NCI-H2171 (cell line): ENCODE results near the gene PDLIM1.

Source experiments
- DNase-seq: peaks from one replicate; lab custom pipeline; 2025; lab: John Stamatoyannopoulos, UW

The PDLIM1 gene

DNA sequence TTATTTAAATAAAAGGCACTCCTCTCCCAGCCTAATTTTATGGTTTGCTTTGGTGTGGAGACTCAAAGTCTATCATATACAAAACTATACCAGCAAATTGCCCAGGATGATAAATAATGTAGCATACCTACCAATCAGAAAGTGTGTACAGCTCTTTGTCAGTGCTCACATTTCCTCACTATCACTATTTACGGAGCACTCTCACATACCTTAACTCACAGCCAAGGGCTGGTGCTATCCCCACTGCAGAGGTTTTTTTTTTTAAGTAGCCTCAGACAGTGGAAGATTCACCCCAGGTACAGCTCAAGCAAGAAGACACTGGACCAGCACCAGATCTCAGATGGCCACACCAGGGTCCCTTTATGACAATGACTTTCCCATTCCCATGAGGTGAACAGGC, 2.5 kb downstream of the PDLIM1 start:
- DNase-seq, result no peak

DNA sequence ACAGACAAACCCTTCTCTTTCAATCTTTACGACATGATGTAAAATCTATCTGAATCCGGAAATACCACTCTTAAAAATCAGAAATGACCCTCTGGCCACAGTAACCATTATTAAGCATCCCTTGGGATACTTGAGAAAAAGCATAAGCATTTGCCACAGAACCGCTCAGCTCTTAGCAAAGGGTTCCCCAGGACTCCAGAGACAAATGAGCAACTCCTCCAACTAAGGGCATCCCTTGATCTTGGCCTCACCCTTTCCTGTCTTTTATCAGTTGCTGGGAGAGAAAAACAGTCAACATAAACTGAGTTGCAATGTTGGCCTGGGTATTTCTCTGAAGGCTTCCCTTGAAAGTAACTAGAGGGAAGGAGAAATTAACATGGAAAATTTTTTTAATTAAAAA, 3.5 kb downstream of the PDLIM1 start:
- no peak for DNase-seq

DNA sequence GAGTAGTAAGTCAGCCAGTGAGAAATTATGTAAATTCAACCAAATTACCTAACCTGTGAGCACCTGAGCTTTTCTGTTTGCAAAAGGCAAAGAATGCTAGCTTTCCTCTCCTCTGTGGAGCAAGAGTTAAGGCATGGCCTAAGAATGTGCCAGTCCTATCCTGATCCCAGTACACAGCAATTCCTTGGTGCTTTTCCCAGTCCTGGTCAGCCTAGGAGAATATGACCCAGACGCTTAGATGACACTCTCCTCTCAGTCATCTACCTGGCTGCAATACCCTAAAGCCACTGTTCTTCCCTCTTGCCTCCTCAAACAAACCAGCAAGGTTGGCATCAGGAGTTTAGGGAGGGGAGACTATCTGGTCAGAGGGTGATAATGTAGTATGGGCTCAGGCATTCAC, 4.1 kb downstream of the PDLIM1 start:
- DNase-seq, result no peak

DNA sequence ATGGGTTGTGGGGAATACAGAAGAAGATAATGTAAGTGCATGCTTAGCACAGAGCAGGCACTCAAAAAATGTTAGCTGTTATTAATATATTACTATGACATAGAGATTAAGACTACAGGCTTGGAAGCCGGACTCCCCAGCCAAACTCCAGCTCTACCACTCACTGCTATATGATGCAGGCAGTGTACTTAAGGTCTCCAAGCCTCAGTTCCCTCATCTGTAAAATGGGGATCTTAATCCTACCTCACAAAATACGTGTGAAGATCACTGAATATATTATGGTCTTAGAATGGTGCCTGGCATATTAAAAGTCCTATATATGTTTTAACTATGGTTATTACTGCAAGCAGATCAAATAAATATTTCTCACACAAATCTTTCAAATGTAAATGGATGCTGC, 5.2 kb downstream of the PDLIM1 start:
- DNase-seq, result no peak

DNA sequence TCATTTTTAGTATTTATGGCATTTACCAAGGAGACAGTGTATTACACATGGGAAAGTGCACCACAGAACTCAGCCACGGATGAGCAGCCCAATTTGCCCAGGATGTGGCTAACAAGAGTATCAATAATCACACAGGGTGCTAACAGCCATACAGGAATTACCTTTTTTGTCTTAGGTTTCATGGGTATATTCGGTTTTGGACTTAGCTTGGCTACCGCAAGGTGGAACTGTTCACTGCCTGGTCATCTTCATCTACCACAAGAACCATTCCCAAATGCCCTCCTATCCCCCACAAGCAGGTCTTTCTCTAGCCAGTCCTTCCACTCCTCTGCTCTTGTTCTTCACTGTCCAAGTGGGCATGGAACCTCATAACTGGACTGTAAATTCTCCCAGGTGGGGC, 6.0 kb downstream of the PDLIM1 start:
- DNase-seq, result no peak

DNA sequence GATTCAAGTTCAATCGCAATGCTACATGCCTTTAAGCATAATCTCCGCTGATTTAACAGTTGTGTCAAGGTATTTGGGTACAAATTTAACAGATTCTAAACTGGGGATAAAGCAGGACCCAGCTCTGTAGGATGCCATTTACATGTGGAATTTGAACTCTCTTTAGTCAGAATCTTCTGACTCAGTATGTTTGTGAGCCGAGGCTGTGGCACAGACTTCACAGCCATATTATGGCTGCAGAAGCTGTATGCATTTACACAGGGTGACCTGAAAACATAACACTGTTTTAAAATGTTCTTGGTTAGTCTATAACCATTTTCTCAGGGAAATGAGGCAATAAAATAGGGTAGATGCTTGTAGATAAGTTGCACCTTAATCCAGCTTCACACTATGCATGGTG, 8.7 kb downstream of the PDLIM1 start:
- DNase-seq, result no peak

DNA sequence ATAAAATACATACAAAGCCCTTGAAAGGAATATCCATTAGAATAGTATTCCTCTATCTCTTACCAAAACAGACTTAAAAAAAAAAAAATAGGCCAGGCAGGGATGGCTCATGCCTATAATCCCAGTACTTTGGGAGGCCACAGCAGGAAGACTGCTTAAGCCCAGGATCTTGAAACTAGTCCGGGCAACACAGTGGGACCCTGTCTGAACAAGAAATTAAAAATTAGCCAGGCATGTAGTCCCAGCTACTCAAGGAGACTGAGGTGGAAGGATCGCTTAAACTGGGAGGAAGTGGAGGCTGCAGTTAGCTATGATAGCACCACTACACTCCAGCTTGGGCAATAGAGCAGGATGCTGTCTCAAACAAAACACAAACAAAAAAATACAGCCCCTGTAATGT, 9.6 kb downstream of the PDLIM1 start:
- DNase-seq, result no peak

DNA sequence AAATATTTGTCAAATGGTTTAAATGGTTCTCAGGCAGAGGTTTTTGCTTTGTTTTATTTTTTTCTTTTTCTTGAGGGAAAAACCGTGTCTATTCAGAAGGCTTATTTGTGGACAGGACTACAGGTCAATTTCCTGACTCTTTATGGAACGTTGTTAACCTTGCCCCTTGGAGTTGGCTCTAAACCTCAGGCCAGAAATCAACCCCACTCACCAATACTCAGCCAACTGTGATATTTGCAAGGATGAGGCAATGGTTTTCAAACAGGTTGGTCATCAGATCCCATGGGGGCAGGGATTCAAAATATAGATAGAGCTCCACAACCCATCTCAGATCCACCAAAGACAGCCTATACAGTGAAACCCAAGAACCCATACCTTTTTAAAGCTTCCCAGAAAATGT, 10.2 kb downstream of the PDLIM1 start:
- no peak for DNase-seq

DNA sequence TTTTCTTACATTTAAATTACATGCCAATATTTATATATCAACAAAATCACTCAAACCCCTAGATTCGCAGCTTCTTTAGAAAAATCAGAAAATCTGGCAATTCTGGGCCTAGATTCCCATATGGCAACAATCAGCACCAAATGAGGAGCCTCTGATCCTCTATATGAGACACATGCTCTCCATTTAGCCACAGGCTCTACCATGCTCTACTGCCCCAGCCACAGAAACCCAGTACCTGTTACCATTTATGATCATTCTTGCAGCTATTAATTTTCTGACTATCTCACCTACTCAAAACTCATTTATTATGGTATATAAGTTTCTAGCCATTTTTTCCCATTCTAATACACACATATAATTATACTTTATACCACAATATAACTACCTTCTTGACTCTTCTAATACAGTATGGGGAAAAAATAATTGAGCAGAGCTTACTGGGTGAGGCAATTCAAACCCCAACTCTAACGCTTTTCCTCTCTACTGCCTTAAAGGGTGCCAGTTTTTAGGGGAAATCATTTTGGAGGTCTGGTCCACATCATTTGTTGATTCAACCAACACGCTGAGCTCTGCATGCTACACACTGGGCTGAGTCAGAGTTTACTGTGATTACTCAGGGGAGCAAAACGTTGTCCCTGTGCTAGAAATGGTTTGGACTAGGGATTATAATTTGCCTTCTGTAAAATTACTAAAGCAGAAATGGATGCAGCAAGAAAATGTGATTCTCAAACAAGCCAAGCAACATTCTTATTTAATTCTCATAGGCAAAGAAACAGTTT, 11.6 kb downstream of the PDLIM1 start:
- no peak for DNase-seq

DNA sequence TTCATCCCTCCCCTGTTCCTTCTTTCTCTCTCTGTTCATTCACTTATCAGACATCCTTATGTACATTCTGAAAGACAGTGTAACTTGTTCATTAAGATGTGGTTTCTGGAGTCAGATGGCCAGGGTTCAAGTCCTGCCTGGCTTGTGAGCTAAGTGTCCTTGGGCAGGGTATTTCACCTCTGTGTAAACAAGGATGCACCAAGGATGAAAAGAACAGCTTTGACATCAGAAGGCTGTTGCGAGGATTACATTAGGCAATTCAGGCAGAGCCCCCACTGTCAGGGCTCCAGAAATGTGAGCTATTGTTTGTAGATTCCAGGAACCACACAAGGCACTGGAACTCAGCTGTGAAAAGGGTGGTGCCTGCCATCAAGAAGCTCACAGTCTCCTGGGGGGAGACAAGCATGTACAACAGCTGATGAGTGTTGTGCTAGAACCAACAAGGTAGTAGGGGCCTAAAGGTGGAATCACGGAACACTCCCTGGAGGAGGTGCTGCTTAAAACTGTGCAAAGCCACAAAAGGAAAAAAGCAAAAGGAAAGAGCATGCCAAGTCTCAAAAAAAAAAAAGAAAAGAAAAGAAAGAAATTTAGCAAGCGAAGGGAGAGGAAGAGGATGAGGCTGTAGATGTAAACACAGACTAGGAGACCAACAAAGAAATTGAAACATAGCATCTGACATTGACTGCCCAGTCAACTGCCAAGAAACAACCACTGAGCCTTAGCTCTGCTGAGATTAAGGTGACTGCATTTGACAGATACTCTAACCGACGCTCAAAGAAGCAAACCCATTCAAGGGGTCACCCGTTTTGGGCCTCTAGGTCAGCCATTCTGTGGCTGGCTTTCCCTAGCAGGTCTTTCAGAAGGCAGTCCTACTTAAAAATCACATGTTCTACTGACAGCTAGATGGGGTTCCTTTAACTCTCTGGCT, 12.5 kb downstream of the PDLIM1 start:
- DNase-seq, result no peak

DNA sequence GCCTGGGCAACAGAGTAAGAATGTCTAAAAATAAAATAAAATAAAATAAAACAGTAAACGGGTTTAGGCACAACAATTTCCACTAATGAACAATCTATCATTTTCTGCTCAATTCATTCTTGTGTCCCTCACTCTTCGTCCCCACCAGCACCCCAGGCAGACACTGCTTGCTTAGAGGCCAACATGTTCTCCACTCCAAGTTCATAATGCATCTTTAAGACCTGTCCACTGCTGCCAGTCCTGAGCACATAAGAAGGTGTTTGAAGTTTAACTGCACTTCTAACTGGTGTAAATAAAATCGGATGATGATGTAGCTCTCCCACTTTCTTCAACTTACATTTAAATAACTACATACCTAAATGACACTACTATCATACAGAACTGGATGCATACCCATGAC, 13.2 kb downstream of the PDLIM1 start:
- no peak for DNase-seq

DNA sequence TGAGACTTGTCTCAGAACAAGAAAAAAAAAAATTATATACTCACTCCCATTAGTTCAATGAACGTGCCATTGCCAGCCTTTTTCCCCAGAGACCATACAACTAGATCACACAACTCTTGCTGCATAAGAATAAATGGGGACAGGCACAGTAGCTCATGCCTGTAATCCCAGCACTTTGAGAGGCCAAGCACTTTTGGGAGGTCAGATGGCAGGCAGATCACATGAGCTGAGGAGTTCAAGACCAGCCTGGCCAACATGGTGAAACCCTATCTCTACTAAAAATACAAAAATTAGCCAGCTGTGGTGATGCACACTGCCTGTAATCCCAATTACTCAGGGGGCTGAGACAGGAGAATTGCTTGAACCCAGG, 13.6 kb downstream of the PDLIM1 start:
- DNase-seq, result no peak

DNA sequence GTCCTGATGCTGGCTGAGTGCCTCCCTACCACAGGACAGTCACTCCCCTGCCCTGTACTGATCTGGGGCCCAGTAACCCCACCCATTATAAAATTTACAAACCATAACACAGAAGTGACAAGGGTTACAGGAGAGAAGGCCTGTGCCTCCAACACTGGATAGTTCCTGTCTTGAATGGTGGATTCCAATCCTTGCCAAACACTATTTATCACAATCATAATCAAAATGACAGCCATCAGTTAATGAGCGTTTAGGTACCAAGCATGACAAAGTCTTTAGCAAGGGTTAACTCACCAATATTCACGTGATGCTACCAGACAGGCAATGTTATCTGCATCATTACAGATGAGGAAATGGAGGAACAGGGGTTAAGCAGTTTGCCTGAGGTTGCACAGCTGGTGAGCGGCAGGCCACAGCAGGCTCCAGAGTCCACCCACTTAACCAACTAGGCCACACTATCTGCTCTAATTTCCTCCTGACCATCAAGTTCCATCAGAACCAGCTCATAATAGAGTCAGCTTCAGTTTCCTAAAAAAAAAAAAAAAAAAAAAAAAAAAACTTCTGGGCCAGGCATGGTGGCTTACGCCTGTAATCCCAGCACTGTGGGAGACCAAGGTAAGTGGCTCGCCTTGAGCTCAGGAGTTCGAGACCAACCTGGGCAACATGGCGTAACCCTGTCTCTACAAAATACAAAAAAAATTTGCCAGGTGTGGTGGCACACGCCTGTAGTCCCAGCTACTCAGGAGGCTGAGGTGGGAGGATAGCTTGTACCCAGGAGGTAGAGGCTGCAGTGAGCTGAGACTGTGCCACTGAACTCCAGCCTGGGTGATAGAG, 14.2 kb downstream of the PDLIM1 start:
- no peak for DNase-seq

DNA sequence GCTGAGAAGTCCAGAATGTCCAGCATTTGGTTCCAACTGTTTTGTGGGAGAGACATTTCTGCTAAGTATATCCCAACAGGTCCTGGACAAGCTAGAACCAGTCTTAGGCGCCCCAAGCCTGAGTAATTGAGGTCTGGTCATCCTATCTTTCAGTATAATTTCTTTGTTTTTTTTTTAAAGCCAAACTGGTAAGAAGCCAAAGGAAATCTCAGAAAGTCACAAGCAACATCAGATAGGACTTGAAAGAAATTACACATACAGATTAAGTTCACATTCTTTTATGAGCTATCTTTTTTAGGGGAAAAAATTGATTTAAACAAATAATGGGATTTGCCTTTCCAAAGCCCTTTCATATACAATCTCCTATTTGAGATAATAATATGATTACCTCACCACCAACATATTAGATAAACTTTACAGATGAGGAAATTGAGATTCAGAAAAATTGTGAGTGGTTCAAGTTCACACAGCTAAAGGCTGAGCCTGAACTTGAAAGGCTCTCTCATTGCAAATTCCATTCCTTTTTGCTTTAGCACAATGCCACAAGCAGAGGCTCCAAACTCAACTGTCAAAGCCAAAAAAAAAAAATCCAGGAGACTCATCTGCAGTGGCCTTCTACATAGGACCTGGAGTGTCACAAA, 15.0 kb downstream of the PDLIM1 start:
- DNase-seq, result no peak

DNA sequence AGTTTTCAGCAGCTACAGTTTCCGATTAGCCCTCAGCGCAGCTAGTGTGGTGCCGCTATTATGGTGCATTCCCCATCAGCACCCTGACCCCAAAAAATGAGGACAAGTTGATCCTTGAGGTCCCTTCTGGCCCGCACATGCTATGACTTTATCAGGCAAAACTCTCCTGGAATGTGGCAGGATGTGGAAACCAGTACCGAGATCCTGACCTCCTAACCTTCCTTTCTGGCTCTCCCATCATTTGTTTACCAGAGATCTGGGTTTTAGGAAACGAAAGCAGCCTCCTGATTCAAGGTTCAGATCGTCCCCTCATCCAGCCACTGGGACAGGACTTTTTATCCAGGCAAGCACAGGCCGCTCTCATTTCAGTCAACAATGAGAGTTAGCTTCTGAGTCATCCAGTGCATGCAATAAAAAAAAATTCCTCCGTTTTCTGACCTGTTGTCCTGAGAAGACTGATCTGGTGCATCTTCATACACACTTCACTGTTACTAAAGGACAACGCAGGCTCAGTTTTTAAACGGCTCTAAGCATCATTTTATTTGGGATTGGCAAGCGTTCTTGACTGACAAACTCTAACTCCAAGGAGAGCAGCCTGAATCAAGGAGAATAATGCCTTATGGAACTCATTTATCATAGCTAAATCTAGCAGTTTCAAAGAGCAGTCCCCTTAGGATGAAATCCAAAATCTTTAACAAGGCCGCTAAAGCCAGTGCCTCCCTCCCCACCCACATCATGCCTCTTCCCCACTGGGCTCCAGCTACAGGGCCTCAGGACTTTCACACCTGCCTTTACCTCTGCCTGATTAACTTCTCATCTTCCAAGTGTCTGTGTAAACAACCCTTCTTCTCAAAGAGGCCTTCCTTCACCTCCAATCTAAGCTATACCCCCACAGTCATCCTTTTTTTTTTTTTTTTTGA, 17.1 kb downstream of the PDLIM1 start:
- no peak for DNase-seq

DNA sequence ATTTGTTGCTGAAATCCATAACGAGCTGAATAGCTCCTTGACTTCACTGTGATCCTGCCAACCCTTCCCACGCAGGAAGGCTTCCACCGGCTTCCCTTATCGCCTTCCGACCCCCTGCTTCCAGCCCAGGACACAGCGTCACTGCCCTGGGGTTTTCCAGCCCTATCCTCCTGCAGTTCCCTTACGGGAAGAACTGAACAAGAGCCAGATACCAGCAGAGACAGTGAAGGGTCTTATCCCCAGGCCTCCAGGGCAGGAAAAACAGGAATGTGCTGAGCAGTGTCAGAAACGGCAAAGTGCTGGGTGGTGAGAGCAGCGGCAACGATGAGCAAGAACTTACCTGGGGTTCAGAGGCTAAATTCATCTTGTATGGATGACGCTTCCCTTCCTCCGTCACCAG, 22.4 kb downstream of the PDLIM1 start:
- DNase-seq, result no peak

DNA sequence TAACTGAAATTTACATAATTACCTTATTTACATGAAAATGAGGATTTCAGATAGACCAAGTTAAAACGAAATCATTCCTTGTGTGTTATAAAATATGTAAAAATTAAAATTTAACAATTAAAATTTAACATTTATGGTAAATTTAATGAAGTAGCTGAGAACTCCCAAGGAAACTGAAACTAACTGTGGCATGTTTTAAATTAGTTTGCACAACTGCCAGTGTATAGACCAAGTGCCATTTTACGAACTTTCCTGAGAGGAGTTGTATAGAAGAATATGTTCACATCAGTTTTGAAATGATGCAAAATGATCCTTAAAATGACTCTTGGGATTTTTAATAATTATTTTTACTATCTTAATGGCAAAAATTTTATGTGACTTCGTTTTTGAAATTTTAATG, 23.6 kb downstream of the PDLIM1 start:
- DNase-seq, result no peak

DNA sequence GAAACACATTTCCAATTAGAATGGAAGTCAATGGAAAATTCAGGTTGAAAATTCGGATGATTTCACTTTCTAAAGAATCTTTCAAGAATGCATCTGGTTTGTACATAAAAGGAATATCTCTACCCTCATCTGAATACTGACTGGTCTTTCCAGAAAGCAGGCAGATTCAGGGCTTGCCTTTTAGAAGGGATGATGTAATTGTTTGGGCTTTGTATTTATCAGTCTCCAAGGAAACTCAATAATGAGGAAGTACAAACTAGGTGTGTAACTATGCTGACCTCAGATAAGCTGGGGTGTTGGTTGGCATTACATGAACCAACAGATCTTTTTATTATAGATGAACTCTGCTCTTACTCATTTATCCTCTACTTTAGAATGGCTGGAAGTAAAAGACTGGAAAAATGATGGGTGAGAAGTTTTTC, 24.1 kb downstream of the PDLIM1 start:
- DNase-seq, result no peak

DNA sequence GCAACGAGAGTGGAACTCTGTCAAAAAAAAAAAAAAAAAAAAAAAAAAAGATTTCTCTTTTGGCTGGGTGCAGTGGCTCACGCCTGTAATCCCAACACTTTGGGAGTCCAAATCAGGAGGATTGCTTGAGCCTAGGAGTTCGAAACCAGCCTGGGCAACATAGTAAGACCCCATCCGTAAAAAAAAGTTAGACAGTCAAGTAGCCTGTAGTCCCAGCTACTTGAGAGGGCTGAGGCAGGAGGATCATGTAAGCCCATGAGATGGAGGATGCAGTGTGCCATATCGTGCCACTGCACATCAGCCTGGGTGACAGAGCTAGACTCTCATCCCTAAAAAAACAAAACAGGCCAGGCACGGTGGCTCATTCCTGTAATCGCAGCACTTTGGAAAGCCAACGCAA, 25.2 kb downstream of the PDLIM1 start:
- DNase-seq, result no peak

DNA sequence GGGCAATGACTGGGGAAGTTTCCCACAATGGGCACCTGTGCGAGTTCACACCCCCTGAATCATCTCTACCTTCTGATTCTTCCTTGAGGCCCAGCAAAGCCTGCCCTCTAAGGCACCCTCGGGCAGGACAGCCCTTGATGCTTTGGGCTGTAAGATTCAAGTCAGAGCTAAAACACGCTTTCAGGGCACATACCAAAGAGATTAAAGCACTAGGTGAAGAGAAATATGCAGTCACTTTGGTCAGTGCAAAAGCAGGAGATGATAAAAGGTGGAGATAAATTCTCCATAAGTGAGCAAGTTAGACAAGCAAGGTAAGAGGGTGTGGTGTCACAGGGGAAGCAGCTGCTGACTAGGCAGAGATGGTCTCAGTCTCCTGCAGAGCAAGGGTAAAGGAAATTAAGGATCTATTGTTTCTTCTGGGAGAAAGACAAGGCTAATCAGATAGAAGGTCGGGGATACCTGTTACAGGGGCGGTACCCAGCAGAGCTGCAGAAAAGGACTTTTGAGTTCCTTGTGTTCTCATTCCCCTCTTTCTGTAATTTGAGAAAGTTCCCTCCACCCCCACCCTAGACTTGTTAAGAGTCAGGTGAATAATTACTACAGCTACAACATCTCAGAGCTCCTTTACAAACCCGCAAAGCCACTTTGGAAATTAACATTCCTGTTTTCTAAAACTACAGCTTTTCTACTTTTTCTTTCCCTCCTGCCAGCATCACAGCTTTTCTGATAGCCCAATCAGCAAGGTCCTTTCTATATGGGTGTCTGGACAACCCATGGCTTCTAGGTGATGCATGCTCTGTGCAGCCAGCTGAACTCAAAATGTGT, 26.4 kb downstream of the PDLIM1 start:
- DNase-seq, result no peak
